Activated T-helper 2 cell treated with anti-CD3 and anti-CD28 coated beads, Interferon-gamma antibody, Interleukin-2, Interleukin-4, amounts not matched to agents 10 μg/mL and 5 μg/mL and 100 μg/mL, durations not matched to agents 14 hours and 24 hours and 36 hours (primary cell): ENCODE measurements around the gene GLE1. TPM values are rescaled to one million over a fixed set of nuclear protein-coding genes. Genes with fewer than 3 reads are reported as not detected.
A peak's percentile ranks its signal among the peaks of the same experiment; 100 is the strongest.
"Not testable (repeated sequence)": the region's sequence is repeated elsewhere in the genome, so short reads cannot be mapped to it uniquely, and the experiment has no call there.

Experiments
- DNase-seq: peaks from one replicate; pipeline ENCODE4 v3.0.0; 2021; ENCODE audit warnings: low spot score
- H3K27ac Mint-ChIP-seq: one replicate; pipeline ENCODE4 v1.8.0; 2021; ENCODE audit warnings: mixed read lengths
- H3K27me3 Mint-ChIP-seq: one replicate; pipeline ENCODE4 v1.8.0; 2021; ENCODE audit warnings: low read depth, mixed read lengths
- H3K36me3 Mint-ChIP-seq: one replicate; pipeline ENCODE4 v1.8.0; 2021; ENCODE audit warnings: low read depth, mixed read lengths
- H3K4me1 Mint-ChIP-seq: one replicate; pipeline ENCODE4 v1.8.0; 2021; ENCODE audit warnings: low read depth, mixed read lengths
- H3K4me3 Mint-ChIP-seq: one replicate; pipeline ENCODE4 v1.8.0; 2021; ENCODE audit warnings: low read depth, mild to moderate bottlenecking, moderate library complexity, mixed read lengths
- H3K9me3 Mint-ChIP-seq: one replicate; pipeline ENCODE4 v1.8.0; 2021; ENCODE audit warnings: mixed read lengths
- intact Hi-C: fragments of 100-400 bp; cut with micrococcal nuclease; formaldehyde crosslinking; loops from one replicate; pipeline ENCODE4 v1.15.1; 2023
- total RNA-seq: library from RNA; stranded (reverse); gene quantifications from 2 replicates; pipeline ENCODE4 v1.2.3, GENCODE V29; 2022

Gene GLE1
- total RNA-seq, 1 donor from 2014 or later, result 56.0 TPM

DNA sequence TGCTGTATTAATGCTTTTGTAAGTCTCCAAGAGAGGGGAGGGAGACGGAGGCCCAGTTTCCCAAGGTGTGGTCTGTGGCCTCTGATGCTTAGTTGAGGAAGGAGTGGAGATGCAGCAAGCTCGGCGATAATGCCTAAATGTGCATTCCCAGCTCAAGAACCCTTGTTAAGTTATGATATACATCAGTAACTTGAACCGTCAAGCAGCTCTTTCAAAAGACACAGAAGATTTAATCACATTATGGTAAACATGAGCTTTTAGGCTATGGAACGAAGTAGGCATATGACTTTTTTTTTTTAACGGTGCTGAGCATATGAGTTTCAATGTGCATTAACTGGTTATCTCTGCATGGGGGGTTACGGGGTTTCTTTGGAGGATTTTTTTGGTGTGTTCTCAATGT, 22.3 kb upstream of the GLE1 start:
- no peaks in the 10 kb centered on the region for H3K9me3 Mint-ChIP-seq
- H3K36me3 Mint-ChIP-seq, result peaks cover 56% of the 10 kb centered on the region
- no peak for DNase-seq
- intact Hi-C loops, result no loop called here
- no peak overlapping the region for H3K27ac Mint-ChIP-seq
- no peaks in the 10 kb centered on the region for H3K4me1 Mint-ChIP-seq
- H3K27me3 Mint-ChIP-seq, result no peaks in the 10 kb centered on the region
- H3K4me3 Mint-ChIP-seq, result no peak overlapping the region

DNA sequence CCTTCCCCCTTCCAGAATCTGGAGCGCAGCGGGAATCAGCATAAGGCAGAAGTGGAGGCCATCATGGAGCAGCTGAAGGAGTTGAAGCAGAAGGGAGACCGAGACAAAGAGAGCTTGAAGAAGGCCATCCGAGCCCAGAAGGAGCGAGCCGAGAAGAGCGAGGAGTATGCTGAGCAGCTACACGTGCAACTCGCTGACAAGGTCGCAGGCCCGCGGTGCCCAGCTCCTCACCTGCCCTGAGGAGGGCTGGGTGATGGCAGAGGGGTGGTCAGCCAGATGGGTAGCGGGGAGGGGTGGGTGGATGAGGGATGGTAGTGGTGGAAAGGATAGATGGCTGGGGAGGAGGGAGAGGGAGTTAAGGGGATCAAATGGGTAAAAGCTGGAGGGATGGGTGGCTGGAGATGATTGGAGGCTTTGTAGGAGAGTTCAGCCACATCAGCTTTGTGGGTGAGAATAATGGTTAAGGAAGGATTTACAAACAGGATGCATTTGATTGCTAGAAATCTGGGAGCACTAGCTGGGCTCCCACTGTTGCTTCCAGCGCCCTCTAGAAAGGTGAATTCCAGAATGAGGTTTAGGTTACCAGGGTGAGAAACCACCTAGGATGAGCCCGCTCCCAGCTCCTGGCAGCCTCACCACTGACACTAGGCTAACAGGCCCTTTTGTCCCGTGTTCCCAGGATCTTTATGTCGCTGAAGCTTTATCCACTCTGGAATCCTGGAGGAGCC, 19.7 kb upstream of the GLE1 start:
- H3K36me3 Mint-ChIP-seq, result peaks cover 70% of the 10 kb centered on the region
- no peaks in the 10 kb centered on the region for H3K9me3 Mint-ChIP-seq
- DNase-seq, result no peak
- no peak overlapping the region for H3K4me3 Mint-ChIP-seq
- intact Hi-C loops, result no loop called here
- H3K27ac Mint-ChIP-seq, result no peak overlapping the region
- no peaks in the 10 kb centered on the region for H3K4me1 Mint-ChIP-seq
- H3K27me3 Mint-ChIP-seq, result no peaks in the 10 kb centered on the region

DNA sequence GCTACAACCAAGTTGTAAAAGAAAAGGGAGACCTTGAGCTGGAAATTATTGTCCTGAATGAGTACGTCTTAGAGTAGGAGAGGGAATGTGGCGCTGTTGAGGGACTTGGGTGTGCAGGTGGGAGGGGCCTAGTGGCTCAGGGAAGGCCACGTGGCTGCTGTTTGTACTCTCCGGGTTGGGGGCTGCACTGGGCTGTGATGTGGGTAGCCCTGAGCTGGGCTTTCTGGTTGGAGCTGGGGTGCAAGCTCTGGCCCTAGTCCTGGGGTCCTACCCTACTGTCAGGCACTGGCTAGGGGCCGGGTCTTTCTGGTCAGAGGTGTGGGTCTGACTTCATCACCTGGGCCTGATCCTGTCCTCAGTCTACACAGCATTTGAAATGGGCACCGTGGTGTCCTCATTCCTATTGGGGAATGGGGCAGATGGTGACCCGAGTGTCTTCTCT, 19.1 kb upstream of the GLE1 start:
- Mint-ChIP-seq H3K4me1 (no peaks in the 10 kb centered on the region), H3K9me3 (no peaks in the 10 kb centered on the region)

DNA sequence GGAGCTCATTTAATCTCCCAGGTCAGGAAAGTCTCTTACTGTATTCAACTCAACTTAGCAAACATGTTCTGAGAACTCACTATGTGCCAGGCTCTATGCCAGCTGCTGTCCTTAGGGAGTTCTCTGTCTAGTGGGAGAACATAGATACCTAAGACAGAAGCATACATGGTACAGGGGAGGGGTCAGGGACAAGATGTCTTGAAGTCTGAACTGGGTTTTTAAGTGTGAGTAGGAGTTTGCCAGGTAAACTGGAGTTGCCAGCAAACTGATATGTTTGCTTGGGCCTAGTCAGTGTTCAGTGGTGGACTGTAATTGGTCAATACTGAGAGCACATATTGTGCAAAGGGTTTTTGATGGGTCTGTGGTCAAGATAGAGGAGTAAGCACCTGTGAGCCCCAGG, 18.3 kb upstream of the GLE1 start:
- no peak overlapping the region for H3K4me3 Mint-ChIP-seq
- H3K27me3 Mint-ChIP-seq, result no peaks in the 10 kb centered on the region
- DNase-seq, result no peak
- intact Hi-C loops, result no loop called here
- no peaks in the 10 kb centered on the region for H3K4me1 Mint-ChIP-seq
- peaks cover 74% of the 10 kb centered on the region for H3K36me3 Mint-ChIP-seq
- H3K27ac Mint-ChIP-seq, result no peak overlapping the region
- H3K9me3 Mint-ChIP-seq, result no peaks in the 10 kb centered on the region

More for the DNA sequence above, 19.1 kb upstream of the GLE1 start:
- intact Hi-C loops, result no loop called here
- Mint-ChIP-seq H3K36me3 (peaks cover 75% of the 10 kb centered on the region), H3K27me3 (no peaks in the 10 kb centered on the region), H3K4me3 (no peak overlapping the region), H3K27ac (no peak overlapping the region)
- no peak for DNase-seq

DNA sequence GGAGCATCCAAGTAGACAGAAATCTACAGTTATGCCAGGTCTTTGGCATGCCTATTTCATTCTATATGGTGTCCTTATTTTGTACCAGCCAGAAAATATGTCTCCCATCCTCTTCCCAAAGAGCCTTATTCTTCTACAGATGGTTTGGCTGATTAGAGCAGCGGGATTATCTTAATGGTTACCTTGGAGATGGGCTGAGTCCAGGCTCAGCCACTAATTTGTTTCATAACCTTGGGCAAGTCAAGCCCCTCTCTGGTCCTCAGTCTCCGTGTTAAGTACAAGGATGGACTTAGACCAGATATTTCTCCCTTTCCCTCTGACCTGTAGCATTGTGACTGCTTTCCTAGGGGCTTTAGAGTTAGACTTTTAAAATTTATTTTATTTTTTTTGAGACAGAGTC, 11.1 kb upstream of the GLE1 start:
- Mint-ChIP-seq H3K36me3 (peaks cover 64% of the 10 kb centered on the region), H3K27ac (no peak overlapping the region), H3K4me1 (no peaks in the 10 kb centered on the region), H3K4me3 (no peak overlapping the region), H3K9me3 (no peaks in the 10 kb centered on the region), H3K27me3 (no peaks in the 10 kb centered on the region)
- intact Hi-C loops, result no loop called here
- DNase-seq, result no peak

DNA sequence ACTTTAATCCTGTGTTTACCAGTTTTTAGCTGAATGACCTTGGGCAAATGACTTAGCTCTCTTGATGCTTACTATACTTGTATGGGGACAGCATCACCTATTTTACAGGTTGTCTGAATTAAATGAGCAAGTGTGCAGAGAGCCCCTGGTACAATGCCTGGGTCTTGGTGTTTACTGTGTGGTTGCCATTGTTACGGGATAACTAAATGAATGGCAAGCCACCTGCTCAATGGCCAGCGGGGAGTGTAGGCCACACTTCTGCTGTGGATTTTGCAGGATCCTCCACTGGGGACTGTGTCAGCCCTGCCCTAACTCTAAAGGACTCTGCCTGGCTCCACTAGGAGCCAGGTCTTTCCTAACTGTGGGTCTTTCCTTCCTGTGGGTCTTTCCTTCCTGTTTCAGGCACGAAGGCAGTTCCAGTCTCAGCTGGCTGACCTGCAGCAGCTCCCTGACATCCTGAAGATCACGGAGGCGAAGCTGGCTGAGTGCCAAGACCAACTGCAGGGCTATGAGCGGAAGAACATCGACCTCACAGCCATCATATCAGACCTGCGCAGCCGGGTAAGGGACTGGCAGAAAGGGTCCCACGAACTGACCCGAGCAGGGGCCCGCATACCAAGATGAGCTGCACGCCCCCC, 10.3 kb upstream of the GLE1 start:
- DNase-seq, result no peak
- intact Hi-C loops, result no loop called here
- Mint-ChIP-seq H3K27ac (no peak overlapping the region), H3K4me3 (no peak overlapping the region), H3K9me3 (no peaks in the 10 kb centered on the region), H3K27me3 (no peaks in the 10 kb centered on the region), H3K4me1 (no peaks in the 10 kb centered on the region), H3K36me3 (peaks cover 63% of the 10 kb centered on the region)

DNA sequence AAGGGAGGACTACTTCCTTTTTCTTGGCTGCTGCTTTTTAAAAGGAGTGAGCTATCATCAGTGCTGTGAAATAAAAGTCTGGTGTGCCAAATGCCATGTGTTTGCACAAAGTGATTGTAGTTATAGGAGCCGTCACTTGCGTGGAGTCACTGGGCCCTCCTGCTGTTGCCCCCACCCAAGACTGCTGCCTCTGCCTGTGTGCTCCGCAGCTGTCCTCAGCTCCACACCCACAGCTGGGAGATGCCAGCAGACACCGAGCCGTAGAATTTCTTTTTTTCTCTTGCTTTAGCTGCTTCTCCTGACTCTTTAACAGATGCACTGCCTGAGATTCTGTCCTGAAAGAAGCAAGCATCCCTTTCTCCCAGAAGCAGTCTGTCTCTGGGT, 9.8 kb upstream of the GLE1 start:
- no peak overlapping the region for H3K27ac Mint-ChIP-seq
- no peak overlapping the region for H3K4me3 Mint-ChIP-seq
- intact Hi-C loops, result no loop called here
- H3K27me3 Mint-ChIP-seq, result no peaks in the 10 kb centered on the region
- H3K4me1 Mint-ChIP-seq, result no peaks in the 10 kb centered on the region
- no peaks in the 10 kb centered on the region for H3K9me3 Mint-ChIP-seq
- H3K36me3 Mint-ChIP-seq, result peaks cover 63% of the 10 kb centered on the region
- DNase-seq, result no peak

DNA sequence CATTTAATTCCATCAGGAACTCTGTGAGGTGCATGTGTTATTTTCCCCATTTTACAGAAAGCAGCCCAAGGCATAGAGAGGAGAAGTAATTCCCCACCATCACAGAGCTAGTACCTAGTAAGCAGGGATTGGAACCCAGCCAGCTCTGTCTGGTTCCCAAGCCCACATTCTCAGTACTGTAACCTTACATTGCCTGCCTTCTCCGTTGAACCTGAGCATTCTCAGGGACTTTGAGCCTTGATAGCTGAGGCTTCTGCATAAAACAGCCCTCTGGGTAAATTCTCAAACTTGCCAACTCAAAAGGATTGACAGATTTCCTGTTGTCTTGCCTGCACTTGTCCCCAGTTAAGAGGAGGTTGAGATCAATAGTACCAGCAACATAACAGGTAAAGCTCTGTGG, 9.2 kb upstream of the GLE1 start:
- H3K27ac Mint-ChIP-seq, result peak overlapping the region; percentile 38
- DNase-seq, result no peak
- H3K36me3 Mint-ChIP-seq, result peaks cover 63% of the 10 kb centered on the region
- intact Hi-C loops, result no loop called here
- no peaks in the 10 kb centered on the region for H3K9me3 Mint-ChIP-seq
- H3K4me3 Mint-ChIP-seq, result no peak overlapping the region
- H3K27me3 Mint-ChIP-seq, result no peaks in the 10 kb centered on the region
- H3K4me1 Mint-ChIP-seq, result no peaks in the 10 kb centered on the region

DNA sequence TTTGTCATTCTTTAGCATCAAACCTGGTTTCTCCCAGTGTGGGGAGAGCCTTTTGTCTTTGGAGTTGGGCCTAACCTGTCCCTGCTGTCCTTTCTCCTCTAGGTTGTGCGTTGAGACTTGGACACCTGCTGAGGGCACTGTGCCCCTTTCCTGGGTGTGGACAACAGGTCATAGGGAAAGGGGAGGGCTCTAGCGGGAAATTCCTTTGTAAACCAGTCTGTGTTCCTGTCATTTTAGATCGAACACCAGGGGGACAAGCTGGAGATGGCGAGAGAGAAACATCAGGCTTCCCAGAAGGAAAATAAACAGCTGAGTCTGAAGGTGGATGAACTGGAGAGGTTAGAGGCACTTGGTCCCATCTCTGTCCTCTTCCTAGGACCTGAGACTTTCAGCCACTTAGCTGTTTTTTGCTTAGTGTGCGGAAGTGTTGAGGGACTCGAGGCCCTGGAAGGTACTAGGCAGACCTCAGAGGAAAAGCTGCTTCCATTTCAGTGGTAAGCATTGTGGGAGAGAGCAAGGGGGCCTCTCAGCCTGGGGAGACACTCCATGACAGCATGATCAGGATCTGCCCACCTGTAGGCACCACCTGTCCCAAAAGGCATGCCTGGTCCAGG, 8.6 kb upstream of the GLE1 start:
- H3K9me3 Mint-ChIP-seq, result no peaks in the 10 kb centered on the region
- H3K27me3 Mint-ChIP-seq, result no peaks in the 10 kb centered on the region
- intact Hi-C loops, result no loop called here
- no peak overlapping the region for H3K4me3 Mint-ChIP-seq
- no peaks in the 10 kb centered on the region for H3K4me1 Mint-ChIP-seq
- H3K27ac Mint-ChIP-seq, result no peak overlapping the region
- H3K36me3 Mint-ChIP-seq, result peaks cover 65% of the 10 kb centered on the region
- no peak for DNase-seq

DNA sequence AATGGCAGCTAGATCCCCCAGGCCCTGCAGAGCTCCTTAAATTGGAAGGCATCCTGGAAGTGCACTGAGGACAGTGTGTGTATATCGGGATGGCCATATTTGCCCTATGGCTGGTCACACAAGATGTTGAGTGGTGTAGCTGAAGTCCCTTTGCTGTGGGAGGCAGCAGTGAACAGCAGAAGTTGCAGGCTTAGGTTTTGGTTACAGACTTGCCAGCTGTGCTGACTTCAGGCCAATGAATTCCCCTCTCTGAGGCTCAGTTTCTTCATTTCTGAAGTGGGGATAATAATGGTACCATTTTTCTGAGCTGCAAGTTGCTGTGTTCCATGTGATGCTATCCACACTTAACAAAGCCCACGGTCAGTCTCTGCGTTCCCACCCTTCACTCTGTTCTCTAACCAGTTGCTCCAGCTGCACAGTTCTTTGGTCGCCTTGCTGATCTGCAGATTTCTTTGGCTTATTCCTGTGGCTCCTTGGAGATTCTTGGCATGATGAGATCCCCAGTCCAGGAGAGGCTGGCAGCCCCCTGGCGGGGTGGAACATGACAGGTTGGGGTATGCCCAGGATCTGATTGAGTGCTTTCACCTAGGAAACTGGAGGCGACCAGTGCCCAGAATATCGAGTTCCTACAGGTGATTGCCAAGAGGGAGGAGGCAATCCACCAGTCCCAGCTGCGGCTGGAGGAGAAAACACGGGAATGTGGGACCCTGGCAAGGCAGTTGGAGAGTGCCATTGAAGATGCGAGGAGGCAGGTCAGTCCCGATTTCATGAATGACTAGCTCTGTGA, 6.5 kb upstream of the GLE1 start:
- Mint-ChIP-seq H3K27me3 (no peaks in the 10 kb centered on the region), H3K9me3 (no peaks in the 10 kb centered on the region), H3K27ac (no peak overlapping the region), H3K36me3 (peaks cover 64% of the 10 kb centered on the region), H3K4me3 (no peak overlapping the region), H3K4me1 (no peaks in the 10 kb centered on the region)
- no peak for DNase-seq
- intact Hi-C loops, result no loop called here

DNA sequence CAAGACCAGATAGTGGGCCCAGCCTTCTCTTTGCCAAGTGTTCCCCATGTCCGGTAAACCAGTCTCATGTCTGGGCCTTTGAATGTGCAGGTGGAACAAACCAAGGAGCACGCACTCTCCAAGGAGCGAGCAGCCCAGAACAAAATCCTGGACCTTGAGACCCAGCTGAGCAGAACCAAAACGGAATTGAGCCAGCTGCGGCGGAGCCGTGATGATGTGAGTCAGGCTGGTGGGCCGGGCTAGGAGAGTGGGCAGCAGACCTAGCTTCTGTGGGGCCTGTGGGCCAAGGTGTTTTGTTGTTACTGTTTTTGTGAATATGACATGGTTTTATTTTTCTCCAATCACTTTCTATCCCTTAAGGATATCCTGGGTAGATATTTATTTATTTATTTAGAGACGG, 5.6 kb upstream of the GLE1 start:
- H3K9me3 Mint-ChIP-seq, result no peaks in the 10 kb centered on the region
- H3K4me3 Mint-ChIP-seq, result no peak overlapping the region
- peaks cover 64% of the 10 kb centered on the region for H3K36me3 Mint-ChIP-seq
- intact Hi-C loops, result no loop called here
- no peak overlapping the region for H3K27ac Mint-ChIP-seq
- peaks cover 2% of the 10 kb centered on the region for H3K4me1 Mint-ChIP-seq
- DNase-seq, result no peak
- no peaks in the 10 kb centered on the region for H3K27me3 Mint-ChIP-seq

DNA sequence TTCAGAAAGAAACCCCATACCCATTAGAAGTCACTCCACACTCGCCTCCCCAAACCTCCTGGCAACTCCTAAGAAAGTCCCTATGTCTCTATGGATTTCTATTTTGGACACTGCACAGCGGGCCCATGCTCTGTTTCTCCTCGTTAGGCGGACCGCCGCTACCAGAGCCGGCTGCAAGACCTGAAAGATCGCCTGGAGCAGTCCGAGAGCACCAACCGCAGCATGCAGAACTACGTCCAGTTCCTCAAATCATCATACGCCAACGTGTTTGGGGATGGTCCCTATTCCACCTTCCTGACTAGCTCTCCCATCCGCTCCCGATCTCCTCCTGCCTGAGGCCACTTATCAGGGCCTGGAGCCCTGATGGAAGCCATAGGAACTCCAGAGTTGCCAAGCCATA, 4.6 kb upstream of the GLE1 start:
- Mint-ChIP-seq H3K9me3 (no peaks in the 10 kb centered on the region), H3K4me1 (peaks cover 3% of the 10 kb centered on the region), H3K4me3 (no peak overlapping the region), H3K27me3 (no peaks in the 10 kb centered on the region), H3K36me3 (peaks cover 61% of the 10 kb centered on the region), H3K27ac (no peak overlapping the region)
- intact Hi-C loops, result no loop called here
- DNase-seq, result no peak

DNA sequence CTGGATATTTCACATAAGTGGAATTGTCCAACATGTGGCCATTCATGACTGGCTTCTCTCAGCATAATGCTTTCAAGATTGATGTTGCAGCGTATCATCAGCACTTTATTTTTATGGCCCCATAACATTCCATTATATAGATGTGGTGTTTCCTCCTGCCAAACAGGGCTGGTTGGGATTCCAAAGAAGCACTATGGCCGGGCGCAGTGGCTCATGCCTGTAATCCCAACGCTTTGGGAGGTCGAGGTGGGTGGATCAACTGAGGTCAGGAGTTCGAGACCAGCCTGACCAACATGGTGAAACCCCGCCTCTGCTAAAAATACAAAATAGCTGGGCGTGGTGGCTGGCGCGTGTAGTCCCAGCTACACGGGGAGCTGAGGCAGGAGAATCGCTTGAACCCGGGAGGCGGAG, 1.1 kb upstream of the GLE1 start:
- H3K27me3 Mint-ChIP-seq, intact Hi-C loops, H3K9me3 Mint-ChIP-seq, DNase-seq: not testable (repeated sequence)
- peaks cover 49% of the 10 kb centered on the region for H3K36me3 Mint-ChIP-seq
- H3K4me1 Mint-ChIP-seq, result peaks cover 14% of the 10 kb centered on the region
- H3K27ac Mint-ChIP-seq, result peak overlapping the region; percentile 62
- H3K4me3 Mint-ChIP-seq, result peak overlapping the region; percentile 67
